HUDEP-2 (cell line): ENCODE results near the gene UBE2L3.
"Not testable (repeated sequence)": the region's sequence is repeated elsewhere in the genome, so short reads cannot be mapped to it uniquely, and the experiment has no call there.

Experiments used
- DNase-seq, 76 experiments: peaks; one replicate each; lab custom pipeline; 2025; ENCODE audit not compliant: unreplicated experiment in 76 of 76; lab: John Stamatoyannopoulos, UW

The UBE2L3 gene

GRCh38 chr22:21570398-21570797, 2.9 kb downstream of the UBE2L3 start:
- no peak for DNase-seq

GRCh38 chr22:21571679-21572078, 4.2 kb downstream of the UBE2L3 start:
- no peak for DNase-seq

- DNase-seq: no peak
These were observed 5.8 kb downstream of the UBE2L3 start for GRCh38 chr22:21573293-21573734.

GRCh38 chr22:21573750-21574494, 6.4 kb downstream of the UBE2L3 start:
- DNase-seq: no peak

- DNase-seq: no peak
These were observed 11.9 kb downstream of the UBE2L3 start for GRCh38 chr22:21579474-21579851.

GRCh38 chr22:21580623-21581007, 13.1 kb downstream of the UBE2L3 start:
- not testable (repeated sequence) for DNase-seq

- not testable (repeated sequence) for DNase-seq
These were observed 13.6 kb downstream of the UBE2L3 start for GRCh38 chr22:21581009-21581713.

GRCh38 chr22:21582801-21583740, 15.6 kb downstream of the UBE2L3 start:
- no peak for DNase-seq

GRCh38 chr22:21585389-21585788, 17.9 kb downstream of the UBE2L3 start:
- DNase-seq: no peak

- peak in 6 of 76 experiments; percentile 8 to 20 (median 12) for DNase-seq
These were observed 20.5 kb downstream of the UBE2L3 start for GRCh38 chr22:21587803-21588611.

GRCh38 chr22:21589396-21589795, 21.9 kb downstream of the UBE2L3 start:
- DNase-seq: no peak

GRCh38 chr22:21590809-21591641, 23.5 kb downstream of the UBE2L3 start:
- DNase-seq: no peak

GRCh38 chr22:21591695-21592094, 24.2 kb downstream of the UBE2L3 start:
- DNase-seq: no peak

GRCh38 chr22:21592422-21592821, 24.9 kb downstream of the UBE2L3 start:
- no peak for DNase-seq

GRCh38 chr22:21593406-21594232, 26.1 kb downstream of the UBE2L3 start:
- DNase-seq: no peak

- no peak for DNase-seq
These were observed 27.4 kb downstream of the UBE2L3 start for GRCh38 chr22:21594865-21595452.

- DNase-seq: not testable (repeated sequence)
These were observed 29.0 kb downstream of the UBE2L3 start for GRCh38 chr22:21596356-21597135.
